Karpas-422 (cell line): ENCODE data around the gene CADM1. TPM values are rescaled to one million over a fixed set of nuclear protein-coding genes. Genes with fewer than 3 reads are reported as not detected.

ENCODE experiments used
- DNase-seq: peaks from one replicate; pipeline ENCODE4 v3.0.0-alpha.2; 2015
- H2AFZ ChIP-seq: fragments of 200-600 bp; sonication (generic); 2 replicates; pipeline ENCODE4 v1.6.1; 2014; ENCODE audit warnings: antibody characterized with exemption, low read length, mixed read lengths
- H3K27ac ChIP-seq: fragments of 200-600 bp; sonication (generic); 2 replicates; pipeline ENCODE4 v1.5.1; 2014; ENCODE audit warnings: mild to moderate bottlenecking, low read length, moderate library complexity
- H3K27me3 ChIP-seq: fragments of 200-600 bp; sonication (generic); 2 replicates; pipeline ENCODE4 v1.6.1; 2014; ENCODE audit warnings: low read length, mixed read lengths
- H3K36me3 ChIP-seq: fragments of 200-600 bp; sonication (generic); 2 replicates; pipeline ENCODE4 v1.6.1; 2014; ENCODE audit warnings: low read length, mixed read lengths; ENCODE audit not compliant: insufficient read depth
- H3K4me1 ChIP-seq: fragments of 200-600 bp; sonication (generic); 2 replicates; pipeline ENCODE4 v1.6.1; 2014; ENCODE audit warnings: mild to moderate bottlenecking, low read length, mixed read lengths
- H3K4me2 ChIP-seq: fragments of 200-600 bp; sonication (generic); 2 replicates; pipeline ENCODE4 v1.6.1; 2014; ENCODE audit warnings: low read length, low read depth, mild to moderate bottlenecking; ENCODE audit not compliant: poor library complexity, severe bottlenecking
- H3K4me3 ChIP-seq: fragments of 200-600 bp; sonication (generic); 2 replicates; pipeline ENCODE4 v1.5.1; 2014; ENCODE audit warnings: mild to moderate bottlenecking, antibody characterized with exemption, low read length, mixed read lengths
- H3K79me2 ChIP-seq: fragments of 200-600 bp; sonication (generic); 2 replicates; pipeline ENCODE4 v1.6.1; 2014; ENCODE audit warnings: mild to moderate bottlenecking, low read length, mixed read lengths
- H3K9ac ChIP-seq: fragments of 200-600 bp; sonication (generic); 2 replicates; pipeline ENCODE4 v1.6.0; 2014; ENCODE audit warnings: low read length
- H3K9me2 ChIP-seq: fragments of 200-600 bp; sonication (generic), shearing (Covaris generic); replicated peaks from 2 replicates; pipeline ENCODE4 v1.6.0; 2014; ENCODE audit warnings: mild to moderate bottlenecking, low read length, moderate library complexity; ENCODE audit not compliant: insufficient read depth
- H3K9me3 ChIP-seq: fragments of 300-700, 200-600 bp; sonication (generic); 2 replicates; pipeline ENCODE4 v1.6.1; 2014; ENCODE audit warnings: low read length, mixed read lengths
- H4K20me1 ChIP-seq: fragments of 200-600 bp; sonication (generic); 2 replicates; pipeline ENCODE4 v1.6.1; 2014; ENCODE audit warnings: mild to moderate bottlenecking, antibody characterized with exemption, low read length, low read depth; ENCODE audit not compliant: insufficient read depth
- total RNA-seq: library from RNA; depleted of rRNA; stranded (reverse); fragments of >200 nt; shearing (Covaris generic); gene quantifications from 2 replicates; pipeline ENCODE4 v1.2.3, GENCODE V29; 2014; ENCODE audit warnings: low replicate concordance

CADM1 gene
- total RNA-seq, 1 experiment from 2014 or later, result not detected

GRCh38 chr11:115498354-115498753 lies 5.9 kb downstream of the CADM1 start:
- no peak overlapping the region for H2AFZ ChIP-seq
- no peak overlapping the region for H3K9ac ChIP-seq
- H3K9me3 ChIP-seq, result no peaks in the 10 kb centered on the region
- H3K36me3 ChIP-seq, result no peaks in the 10 kb centered on the region
- no peaks in the 10 kb centered on the region for H3K4me1 ChIP-seq
- H3K79me2 ChIP-seq, result no peaks in the 10 kb centered on the region
- H4K20me1 ChIP-seq, result no peaks in the 10 kb centered on the region
- H3K4me3 ChIP-seq, result no peak overlapping the region
- no peak overlapping the region for H3K4me2 ChIP-seq
- no peaks in the 10 kb centered on the region for H3K27me3 ChIP-seq
- DNase-seq, result no peak
- H3K9me2 ChIP-seq, result no peaks in the 10 kb centered on the region
- no peak overlapping the region for H3K27ac ChIP-seq

GRCh38 chr11:115497303-115497702 lies 6.9 kb downstream of the CADM1 start:
- H3K9me2 ChIP-seq, result no peaks in the 10 kb centered on the region
- no peaks in the 10 kb centered on the region for H3K9me3 ChIP-seq
- no peak for DNase-seq
- H3K4me1 ChIP-seq, result no peaks in the 10 kb centered on the region
- no peak overlapping the region for H3K4me2 ChIP-seq
- H2AFZ ChIP-seq, result no peak overlapping the region
- H3K79me2 ChIP-seq, result no peaks in the 10 kb centered on the region
- no peak overlapping the region for H3K4me3 ChIP-seq
- H3K9ac ChIP-seq, result no peak overlapping the region
- no peak overlapping the region for H3K27ac ChIP-seq
- H3K36me3 ChIP-seq, result no peaks in the 10 kb centered on the region
- H3K27me3 ChIP-seq, result no peaks in the 10 kb centered on the region
- H4K20me1 ChIP-seq, result no peaks in the 10 kb centered on the region

- Histone ChIP-seq H3K36me3 (no peaks in the 10 kb centered on the region), H3K4me2 (no peak overlapping the region), H3K27me3 (no peaks in the 10 kb centered on the region), H3K9me3 (no peaks in the 10 kb centered on the region), H3K9ac (no peak overlapping the region), H3K4me1 (no peaks in the 10 kb centered on the region), H3K27ac (no peak overlapping the region), H3K79me2 (no peaks in the 10 kb centered on the region), H3K9me2 (no peaks in the 10 kb centered on the region), H3K4me3 (no peak overlapping the region), H2AFZ (no peak overlapping the region), H4K20me1 (no peaks in the 10 kb centered on the region)
- no peak for DNase-seq
Observed at GRCh38 chr11:115496892-115497291, 7.3 kb downstream of the CADM1 start.

- Histone ChIP-seq H3K4me1 (no peaks in the 10 kb centered on the region), H3K9ac (no peak overlapping the region), H3K79me2 (no peaks in the 10 kb centered on the region), H4K20me1 (no peaks in the 10 kb centered on the region), H3K27ac (no peak overlapping the region), H2AFZ (no peak overlapping the region), H3K27me3 (no peaks in the 10 kb centered on the region), H3K9me2 (no peaks in the 10 kb centered on the region), H3K36me3 (no peaks in the 10 kb centered on the region), H3K4me2 (no peak overlapping the region), H3K9me3 (no peaks in the 10 kb centered on the region), H3K4me3 (no peak overlapping the region)
- DNase-seq, result no peak
Observed at GRCh38 chr11:115493905-115494304, 10.3 kb downstream of the CADM1 start.

GRCh38 chr11:115493488-115493887 lies 10.7 kb downstream of the CADM1 start:
- no peak for DNase-seq
- Histone ChIP-seq H3K9me3 (no peaks in the 10 kb centered on the region), H3K4me1 (no peaks in the 10 kb centered on the region), H3K27ac (no peak overlapping the region), H3K9ac (no peak overlapping the region), H4K20me1 (no peaks in the 10 kb centered on the region), H3K27me3 (no peaks in the 10 kb centered on the region), H3K36me3 (no peaks in the 10 kb centered on the region), H2AFZ (no peak overlapping the region), H3K4me2 (no peak overlapping the region), H3K9me2 (no peaks in the 10 kb centered on the region), H3K4me3 (no peak overlapping the region), H3K79me2 (no peaks in the 10 kb centered on the region)

GRCh38 chr11:115489466-115489865 lies 14.7 kb downstream of the CADM1 start:
- H3K9me2 ChIP-seq, result no peaks in the 10 kb centered on the region
- H3K9ac ChIP-seq, result no peak overlapping the region
- no peaks in the 10 kb centered on the region for H3K27me3 ChIP-seq
- no peaks in the 10 kb centered on the region for H4K20me1 ChIP-seq
- DNase-seq, result no peak
- H3K4me3 ChIP-seq, result no peak overlapping the region
- no peaks in the 10 kb centered on the region for H3K79me2 ChIP-seq
- no peaks in the 10 kb centered on the region for H3K4me1 ChIP-seq
- no peaks in the 10 kb centered on the region for H3K36me3 ChIP-seq
- H3K27ac ChIP-seq, result no peak overlapping the region
- H3K9me3 ChIP-seq, result no peaks in the 10 kb centered on the region
- H3K4me2 ChIP-seq, result no peak overlapping the region
- H2AFZ ChIP-seq, result no peak overlapping the region

- H3K4me3 ChIP-seq, result no peak overlapping the region
- no peaks in the 10 kb centered on the region for H3K79me2 ChIP-seq
- H2AFZ ChIP-seq, result no peak overlapping the region
- H3K9me2 ChIP-seq, result no peaks in the 10 kb centered on the region
- H3K4me2 ChIP-seq, result no peak overlapping the region
- no peak for DNase-seq
- no peak overlapping the region for H3K27ac ChIP-seq
- no peak overlapping the region for H3K9ac ChIP-seq
- H3K36me3 ChIP-seq, result no peaks in the 10 kb centered on the region
- H3K4me1 ChIP-seq, result no peaks in the 10 kb centered on the region
- H3K27me3 ChIP-seq, result no peaks in the 10 kb centered on the region
- no peaks in the 10 kb centered on the region for H3K9me3 ChIP-seq
- no peaks in the 10 kb centered on the region for H4K20me1 ChIP-seq
Observed at GRCh38 chr11:115488945-115489344, 15.3 kb downstream of the CADM1 start.

GRCh38 chr11:115481528-115481927 lies 22.7 kb downstream of the CADM1 start:
- Histone ChIP-seq H3K36me3 (no peaks in the 10 kb centered on the region), H3K4me1 (no peaks in the 10 kb centered on the region), H3K9me3 (no peaks in the 10 kb centered on the region), H4K20me1 (no peaks in the 10 kb centered on the region), H3K79me2 (no peaks in the 10 kb centered on the region), H3K4me2 (no peak overlapping the region), H2AFZ (no peak overlapping the region), H3K4me3 (no peak overlapping the region), H3K9ac (no peak overlapping the region), H3K9me2 (no peaks in the 10 kb centered on the region), H3K27me3 (no peaks in the 10 kb centered on the region), H3K27ac (no peak overlapping the region)
- DNase-seq, result no peak

- Histone ChIP-seq H3K27me3 (no peaks in the 10 kb centered on the region), H3K9ac (no peak overlapping the region), H2AFZ (no peak overlapping the region), H3K4me2 (no peak overlapping the region), H3K4me1 (no peaks in the 10 kb centered on the region), H3K9me3 (no peaks in the 10 kb centered on the region), H3K36me3 (no peaks in the 10 kb centered on the region), H4K20me1 (no peaks in the 10 kb centered on the region), H3K27ac (no peak overlapping the region), H3K4me3 (no peak overlapping the region), H3K79me2 (no peaks in the 10 kb centered on the region), H3K9me2 (no peaks in the 10 kb centered on the region)
- no peak for DNase-seq
Observed at GRCh38 chr11:115480611-115481010, 23.6 kb downstream of the CADM1 start.
